ENCODE results near the gene IL18RAP.

The IL18RAP gene

GRCh38 chr2:102463160-102463559, 40.2 kb downstream of the IL18RAP start:
- no peak for TF ChIP-seq CTCF (IDR thresholded peaks at IDR 0.05; ENCODE audit: control insufficient read depth, extremely low read depth, insufficient read depth)
- H3K4me3 ChIP-seq (ENCODE audit: low read depth, low read length), result no peak overlapping the region
- DNase-seq (ENCODE audit: low read depth), result no peak

- TF ChIP-seq CTCF (IDR thresholded peaks at IDR 0.05; ENCODE audit: control insufficient read depth, extremely low read depth, insufficient read depth), result no peak
Observed at GRCh38 chr2:102470168-102470567, 47.2 kb downstream of the IL18RAP start.

DNA sequence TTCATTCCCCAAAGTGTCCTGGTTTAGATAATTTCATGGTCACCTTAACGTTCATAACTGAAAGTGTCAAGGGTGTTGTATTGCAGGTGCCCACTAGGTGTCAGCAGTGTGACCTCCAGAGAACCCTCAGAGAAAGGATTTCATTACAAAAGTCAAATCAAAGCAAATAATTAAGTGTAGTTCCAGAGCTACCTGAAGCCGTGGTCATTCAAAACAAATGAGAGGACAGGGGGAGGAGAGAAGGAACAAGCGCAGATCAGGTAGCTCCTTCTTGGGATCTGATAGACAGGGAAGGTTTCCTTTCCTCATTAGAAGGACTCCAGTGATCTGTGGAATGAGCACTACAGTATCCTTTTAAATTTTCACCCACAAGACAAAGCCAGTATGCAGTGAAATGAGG, 50.1 kb downstream of the IL18RAP start, which contains the start of gene SLC9A4:
TSS of gene SLC9A4 (plus strand) at position 207 of the 400 bp plus-strand sequence. CDS start 534 bp downstream, outside the sequence.
- no peak within 1 kb of the TSS for H3K4me3 ChIP-seq (ENCODE audit: low read depth, low read length)
- peak; percentile 27 for DNase-seq (ENCODE audit: low read depth)
- peak; percentile 76 for TF ChIP-seq CTCF (IDR thresholded peaks at IDR 0.05; ENCODE audit: control insufficient read depth, extremely low read depth, insufficient read depth)

More at GRCh38 chr2:102470168-102470567, 47.2 kb downstream of the IL18RAP start:
- no peak for DNase-seq (ENCODE audit: low read depth)
- no peak overlapping the region for H3K4me3 ChIP-seq (ENCODE audit: low read depth, low read length)

- DNase-seq (ENCODE audit: low read depth), result no peak
- H3K4me3 ChIP-seq (ENCODE audit: low read depth, low read length), result no peak overlapping the region
- TF ChIP-seq CTCF (IDR thresholded peaks at IDR 0.05; ENCODE audit: control insufficient read depth, extremely low read depth, insufficient read depth), result no peak
Observed at GRCh38 chr2:102473631-102474030, 50.7 kb downstream of the IL18RAP start.

DNA sequence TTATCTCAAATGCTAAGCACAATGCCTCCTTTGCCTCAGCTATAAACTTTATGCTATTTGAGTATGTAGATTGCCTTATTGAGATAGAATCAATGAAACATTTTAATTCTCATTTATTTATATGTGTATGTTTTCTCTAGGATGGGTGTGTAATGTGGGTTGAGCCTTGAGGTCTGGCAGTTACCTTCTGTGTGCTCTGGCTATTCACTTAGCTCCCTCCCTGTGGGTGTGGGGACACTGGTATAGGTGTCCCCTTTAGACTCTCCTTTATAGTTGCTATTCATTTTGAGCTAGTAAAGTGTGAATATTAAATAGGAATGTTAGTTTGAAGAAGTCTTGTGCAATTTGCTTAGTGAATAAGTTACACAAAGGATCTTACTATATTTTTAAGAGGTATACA, 51.8 kb downstream of the IL18RAP start:
- no peak for TF ChIP-seq CTCF (IDR thresholded peaks at IDR 0.05; ENCODE audit: control insufficient read depth, extremely low read depth, insufficient read depth)
- DNase-seq (ENCODE audit: low read depth), result no peak
- no peak overlapping the region for H3K4me3 ChIP-seq (ENCODE audit: low read depth, low read length)

- no peak for DNase-seq (ENCODE audit: low read depth)
- H3K4me3 ChIP-seq (ENCODE audit: low read depth, low read length), result no peak overlapping the region
- no peak for TF ChIP-seq CTCF (IDR thresholded peaks at IDR 0.05; ENCODE audit: control insufficient read depth, extremely low read depth, insufficient read depth)
Observed at GRCh38 chr2:102478686-102479470, 55.9 kb downstream of the IL18RAP start.
